ENCODE results near the gene WWOX. TPM values are rescaled to one million over a fixed set of nuclear protein-coding genes. Genes with fewer than 3 reads are reported as not detected.

The WWOX gene
- total RNA-seq, 1 experiment from 2014 or later = 15.6 TPM

DNA sequence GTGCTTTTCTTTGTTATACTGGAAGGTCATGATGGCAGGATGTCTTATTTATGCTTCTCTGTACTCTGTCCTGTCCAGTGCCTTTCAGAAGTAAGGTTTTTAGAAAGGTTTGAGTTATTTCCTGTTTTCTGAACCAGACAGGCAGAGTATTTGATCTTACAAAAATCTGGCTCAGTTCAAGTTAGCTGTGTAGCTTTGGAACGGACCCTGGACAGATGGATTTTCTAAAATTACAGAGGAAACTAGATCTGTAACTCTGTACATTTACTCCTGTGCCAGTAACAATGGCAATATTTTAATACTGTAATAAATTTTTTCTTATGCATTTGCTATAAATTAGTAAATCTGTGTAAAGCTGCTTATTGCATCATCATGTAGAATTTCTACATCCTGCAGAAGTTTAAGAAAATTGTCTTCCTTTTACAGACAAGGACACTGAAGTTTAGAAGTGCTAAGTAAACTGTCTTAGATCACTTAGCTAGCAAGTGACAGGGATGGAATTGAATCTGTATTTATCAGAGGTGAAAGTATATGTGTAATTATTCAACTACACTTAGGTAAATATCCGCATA, 347.6 kb downstream of the WWOX start:
- no peak overlapping the region for H2AK5ac ChIP-seq (ENCODE audit: insufficient read length, low read length)
- H3K9me3 ChIP-seq (ENCODE audit: control insufficient read depth, low read depth, low read length) = no peaks in the 10 kb centered on the region
- H3K27me3 Mint-ChIP-seq (ENCODE audit: low read depth) = no peaks in the 10 kb centered on the region; the same call in 1 of the 2 replicates
- no peaks in the 10 kb centered on the region for H3K36me3 Mint-ChIP-seq (ENCODE audit: insufficient read depth in 1 of 3, low read depth in 3 of 3)
- peaks cover 5% of the 10 kb centered on the region; the same call in 1 of the 2 replicates for H3K4me1 ChIP-seq (ENCODE audit: insufficient read depth, low read length)
- H4K8ac ChIP-seq (replicated peaks; ENCODE audit: insufficient read length, low read depth, low read length) = no peak overlapping the region
- H3K9ac ChIP-seq (ENCODE audit: extremely low read depth, insufficient read length, low read length) = no peak overlapping the region
- no peak overlapping the region for H3K14ac ChIP-seq (ENCODE audit: insufficient read depth, low read length)
- H2BK5ac ChIP-seq (ENCODE audit: insufficient read length, low read length) = no peak overlapping the region
- no peak overlapping the region for H3T11ph ChIP-seq (ENCODE audit: low read length)
- H3K56ac ChIP-seq (ENCODE audit: insufficient read length, low read depth, low read length) = no peak overlapping the region
- no peak overlapping the region for H4K5ac ChIP-seq (ENCODE audit: insufficient read length, low read depth, low read length)
- H3K79me2 ChIP-seq (ENCODE audit: insufficient read depth, low read length) = no peaks in the 10 kb centered on the region
- no peak overlapping the region for H2BK20ac ChIP-seq (ENCODE audit: low read depth, low read length, poor library complexity, severe bottlenecking)
- H3K18ac ChIP-seq (ENCODE audit: insufficient read length, low read depth, low read length) = no peak overlapping the region
- no peak overlapping the region for H2BK15ac ChIP-seq (ENCODE audit: low read depth, low read length)
- peaks cover 24 to 39% of the 10 kb centered on the region in 2 experiments for H3K4me1 Mint-ChIP-seq
- no peaks in the 10 kb centered on the region for H3K9me3 Mint-ChIP-seq
- H3K23ac ChIP-seq (ENCODE audit: insufficient read length, low read depth, low read length) = no peak overlapping the region
- no peak overlapping the region for H3K27ac ChIP-seq (ENCODE audit: insufficient read length, low read depth, low read length)
- no peak overlapping the region for H3K4me3 Mint-ChIP-seq
- no peak overlapping the region for H3K27ac Mint-ChIP-seq
- H3K4ac ChIP-seq (ENCODE audit: low read depth, low read length) = no peak overlapping the region
- no peak overlapping the region for H2BK12ac ChIP-seq (ENCODE audit: insufficient read length, low read depth, low read length)
- no peaks in the 10 kb centered on the region for H4K20me1 ChIP-seq (ENCODE audit: control insufficient read depth, insufficient read depth, insufficient read length)
- no peak overlapping the region for H3K4me2 ChIP-seq (ENCODE audit: insufficient read depth, insufficient read length, low read length)
- TF ChIP-seq, protein P1, sequence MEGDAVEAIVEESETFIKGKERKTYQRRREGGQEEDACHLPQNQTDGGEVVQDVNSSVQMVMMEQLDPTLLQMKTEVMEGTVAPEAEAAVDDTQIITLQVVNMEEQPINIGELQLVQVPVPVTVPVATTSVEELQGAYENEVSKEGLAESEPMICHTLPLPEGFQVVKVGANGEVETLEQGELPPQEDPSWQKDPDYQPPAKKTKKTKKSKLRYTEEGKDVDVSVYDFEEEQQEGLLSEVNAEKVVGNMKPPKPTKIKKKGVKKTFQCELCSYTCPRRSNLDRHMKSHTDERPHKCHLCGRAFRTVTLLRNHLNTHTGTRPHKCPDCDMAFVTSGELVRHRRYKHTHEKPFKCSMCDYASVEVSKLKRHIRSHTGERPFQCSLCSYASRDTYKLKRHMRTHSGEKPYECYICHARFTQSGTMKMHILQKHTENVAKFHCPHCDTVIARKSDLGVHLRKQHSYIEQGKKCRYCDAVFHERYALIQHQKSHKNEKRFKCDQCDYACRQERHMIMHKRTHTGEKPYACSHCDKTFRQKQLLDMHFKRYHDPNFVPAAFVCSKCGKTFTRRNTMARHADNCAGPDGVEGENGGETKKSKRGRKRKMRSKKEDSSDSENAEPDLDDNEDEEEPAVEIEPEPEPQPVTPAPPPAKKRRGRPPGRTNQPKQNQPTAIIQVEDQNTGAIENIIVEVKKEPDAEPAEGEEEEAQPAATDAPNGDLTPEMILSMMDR (conservative IDR thresholded peaks at IDR 0.05) = no peak
- DNase-seq = no peak
- WGBS (ENCODE audit: extremely low coverage, insufficient read length, low lambda C conversion rate) = no CpG with 5 or more reads among the region's 2 CpGs
- H3K23me2 ChIP-seq (ENCODE audit: insufficient read length, low read depth, low read length, poor library complexity, severe bottlenecking) = no peaks in the 10 kb centered on the region
- no peak overlapping the region for H2AFZ ChIP-seq (ENCODE audit: low read length)
- no peak overlapping the region for H2BK120ac ChIP-seq (ENCODE audit: low read depth, low read length, poor library complexity, severe bottlenecking)
- no peak overlapping the region for H4K91ac ChIP-seq (ENCODE audit: insufficient read length, low read depth, low read length)
- no peaks in the 10 kb centered on the region for H3K27me3 ChIP-seq (ENCODE audit: insufficient read depth, low read length)
- no peaks in the 10 kb centered on the region for H3K79me1 ChIP-seq (ENCODE audit: insufficient read depth, low read depth, low read length, poor library complexity, severe bottlenecking)
